HS-5 (cell line): Measurements from ENCODE around the gene BHMT2.

Source experiments
- DNase-seq: peaks from one replicate; pipeline ENCODE4 v3.0.0-alpha.2; 2012; ENCODE audit warnings: low read depth

BHMT2 gene, protein sequence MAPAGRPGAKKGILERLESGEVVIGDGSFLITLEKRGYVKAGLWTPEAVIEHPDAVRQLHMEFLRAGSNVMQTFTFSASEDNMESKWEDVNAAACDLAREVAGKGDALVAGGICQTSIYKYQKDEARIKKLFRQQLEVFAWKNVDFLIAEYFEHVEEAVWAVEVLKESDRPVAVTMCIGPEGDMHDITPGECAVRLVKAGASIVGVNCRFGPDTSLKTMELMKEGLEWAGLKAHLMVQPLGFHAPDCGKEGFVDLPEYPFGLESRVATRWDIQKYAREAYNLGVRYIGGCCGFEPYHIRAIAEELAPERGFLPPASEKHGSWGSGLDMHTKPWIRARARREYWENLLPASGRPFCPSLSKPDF

DNA sequence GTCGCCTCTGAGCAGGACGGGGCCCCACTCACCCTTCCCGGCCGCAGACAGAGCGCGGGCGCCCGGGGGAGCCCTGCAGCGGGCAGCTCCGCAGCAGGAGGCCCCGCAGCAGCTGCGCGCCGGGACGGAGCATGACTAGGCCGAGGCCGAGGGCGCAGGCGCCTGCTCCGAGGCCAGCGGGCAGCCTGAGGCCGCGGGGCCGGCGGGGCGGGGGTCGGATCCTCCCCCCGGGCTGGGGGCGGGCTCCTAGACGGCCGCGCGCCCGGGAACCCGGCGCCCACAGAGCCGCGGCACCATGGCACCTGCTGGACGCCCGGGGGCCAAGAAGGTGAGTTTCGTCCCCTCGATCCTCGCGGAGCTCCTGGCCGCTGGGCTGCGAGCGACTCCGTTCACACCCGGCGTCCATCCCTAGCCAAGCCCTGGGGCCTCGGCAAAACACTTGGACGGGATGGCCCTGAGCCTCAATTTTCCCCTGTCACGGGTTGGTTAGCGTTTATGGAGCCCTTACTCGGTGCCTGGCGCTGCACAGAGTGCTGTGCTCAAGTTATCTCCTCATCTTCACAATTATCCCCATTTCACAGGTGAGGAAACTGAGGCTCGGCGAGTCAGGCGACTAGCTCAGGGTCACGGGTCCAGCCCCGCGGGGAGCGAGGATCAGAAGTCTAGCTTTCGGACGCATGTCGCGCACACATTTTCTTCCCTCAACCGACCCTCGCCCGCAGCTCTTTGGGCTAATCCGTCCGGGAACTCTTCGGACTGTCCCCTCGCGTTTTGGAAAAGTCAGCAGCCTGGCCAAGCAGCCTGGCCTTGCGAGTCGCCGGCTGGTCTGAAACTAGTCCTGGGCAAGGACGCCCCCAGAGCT lies at the start of gene BHMT2, which contains the start of gene DMGDH:
Gene BHMT2 (plus strand): TSS at position 280 of the 862 bp plus-strand sequence. CDS start 16 bp downstream, at position 296.
Gene DMGDH (minus strand): TSS at position 187 of the 862 bp plus-strand sequence. CDS start 54 bp downstream, at position 133.
- DNase-seq, result no peak

DNA sequence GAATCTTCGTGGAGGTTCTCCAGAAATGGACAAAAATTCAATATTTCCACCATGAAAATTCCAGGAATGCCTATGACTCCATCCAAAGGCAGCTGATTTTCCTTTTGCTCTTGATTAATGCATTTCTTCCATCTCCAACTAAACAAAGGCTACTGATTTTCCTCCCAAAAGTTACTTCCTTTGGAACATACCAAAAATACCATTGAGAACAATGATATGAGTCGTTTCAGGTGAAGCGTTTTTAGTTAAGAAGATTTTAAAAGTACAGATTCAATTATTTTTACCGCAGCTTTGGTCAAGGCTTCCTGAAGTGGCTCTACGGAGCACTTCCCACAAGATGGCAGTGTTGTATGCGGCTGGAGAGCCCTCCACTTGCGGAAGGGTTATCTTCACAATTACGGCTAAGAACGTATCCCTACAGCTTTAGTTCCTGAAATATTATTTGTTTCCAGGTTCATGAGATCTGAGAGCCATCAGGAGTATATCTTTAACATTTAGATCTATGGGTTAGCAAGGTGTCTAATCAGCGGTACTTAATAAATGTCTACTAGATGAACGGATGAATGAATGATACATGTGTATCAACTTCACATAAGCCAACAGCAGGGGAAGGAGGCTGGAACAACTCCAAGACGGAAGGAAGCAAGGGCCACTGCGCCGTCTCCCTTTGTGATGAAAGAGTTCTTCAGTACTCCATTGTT lies 48.6 kb upstream of the BHMT2 start:
- peak; percentile 64 for DNase-seq

DNA sequence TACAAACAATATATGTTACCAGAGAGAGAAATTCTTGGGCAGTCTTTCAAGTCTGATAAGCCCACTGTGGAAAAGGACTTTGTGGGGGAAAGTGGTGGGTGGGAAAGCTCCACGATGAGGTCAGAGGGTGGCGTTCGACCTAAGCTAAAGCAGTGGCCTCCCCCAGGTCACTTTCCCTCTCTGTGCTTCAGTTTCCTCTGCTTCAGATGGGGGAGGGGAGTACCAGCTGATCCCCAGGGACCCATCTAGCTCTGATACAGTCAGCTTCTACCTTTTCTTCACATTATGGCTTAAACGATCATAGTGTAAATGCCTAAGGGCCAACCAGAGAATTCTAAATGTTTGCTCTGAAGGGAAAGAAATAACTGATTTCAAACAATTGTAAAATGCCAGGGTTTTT lies 47.8 kb upstream of the BHMT2 start:
- no peak for DNase-seq

DNA sequence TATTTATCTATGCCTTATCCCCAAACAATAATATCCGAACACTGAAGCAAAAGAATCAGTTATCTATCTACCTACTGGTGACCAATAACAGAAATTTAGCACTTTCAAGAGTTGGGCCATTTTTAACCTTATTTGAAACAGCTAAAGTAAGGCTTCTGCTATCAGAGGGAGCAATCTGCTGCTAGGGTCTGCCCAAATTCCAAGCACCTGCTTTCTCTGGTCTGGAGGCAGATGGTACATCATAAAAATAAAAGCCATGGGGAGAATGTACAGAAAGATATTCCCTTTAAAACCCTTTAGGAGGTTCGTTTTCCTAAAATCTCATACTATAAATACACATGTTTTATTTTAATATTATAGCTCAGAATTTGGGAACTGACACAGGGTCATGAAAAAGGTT lies 46.8 kb upstream of the BHMT2 start:
- no peak for DNase-seq

DNA sequence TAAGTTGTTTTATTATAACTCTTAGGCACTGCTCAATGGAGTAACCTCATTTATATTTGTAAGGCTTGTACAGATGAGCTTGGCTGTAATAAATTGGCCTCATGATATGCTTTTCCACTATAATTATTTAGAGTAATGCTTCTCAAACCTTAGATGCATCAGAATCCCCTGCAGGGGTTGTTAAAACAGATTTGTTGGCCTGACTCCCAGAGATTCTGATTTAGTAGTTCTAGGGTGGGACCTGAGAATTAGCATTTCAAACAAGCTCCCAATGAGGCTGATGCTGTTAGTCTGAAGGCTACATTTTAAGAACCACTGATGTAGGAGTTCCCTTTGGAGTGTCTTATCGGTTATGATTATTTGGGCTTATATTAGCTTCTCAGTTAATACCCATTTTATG lies 46.2 kb upstream of the BHMT2 start:
- no peak for DNase-seq

DNA sequence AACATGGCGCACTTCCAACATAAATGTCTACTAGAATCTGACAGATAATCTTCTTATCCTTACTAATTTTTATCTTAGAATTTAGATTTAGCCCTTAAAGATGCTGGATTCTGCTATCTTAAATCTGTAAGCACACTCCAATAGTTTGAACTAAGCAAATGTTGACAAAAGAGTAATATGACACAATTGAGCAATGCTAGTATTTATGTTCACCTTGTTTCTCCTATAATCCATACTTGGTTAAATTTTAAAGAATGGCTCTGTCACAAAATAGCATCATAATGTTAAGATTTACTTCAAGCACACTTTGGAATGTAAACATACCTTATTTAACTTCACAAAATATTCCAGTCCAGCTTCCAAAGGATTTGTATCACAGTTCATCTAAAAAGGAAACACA lies 45.6 kb upstream of the BHMT2 start:
- DNase-seq, result no peak

DNA sequence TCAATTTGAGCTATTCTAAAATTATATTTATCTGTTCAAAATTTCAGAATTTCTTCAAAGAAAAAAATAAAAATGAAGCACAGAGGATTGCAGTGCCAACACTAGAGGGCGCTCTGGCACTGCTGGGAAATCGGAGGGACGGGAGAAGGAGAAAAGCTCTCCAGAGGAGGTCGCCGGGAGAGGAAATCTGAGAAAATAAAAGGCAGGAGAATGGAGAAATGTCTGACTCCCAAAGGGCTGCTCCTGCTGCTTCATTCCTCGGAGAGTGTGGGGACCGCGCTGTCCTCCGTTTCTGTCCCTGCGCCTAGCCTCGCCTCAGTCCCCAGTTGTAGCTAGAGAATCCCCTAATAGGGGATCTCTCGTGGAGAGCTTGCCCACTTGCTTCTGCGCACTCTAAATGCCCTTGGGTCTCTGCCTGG lies 44.5 kb upstream of the BHMT2 start:
- DNase-seq, result no peak

DNA sequence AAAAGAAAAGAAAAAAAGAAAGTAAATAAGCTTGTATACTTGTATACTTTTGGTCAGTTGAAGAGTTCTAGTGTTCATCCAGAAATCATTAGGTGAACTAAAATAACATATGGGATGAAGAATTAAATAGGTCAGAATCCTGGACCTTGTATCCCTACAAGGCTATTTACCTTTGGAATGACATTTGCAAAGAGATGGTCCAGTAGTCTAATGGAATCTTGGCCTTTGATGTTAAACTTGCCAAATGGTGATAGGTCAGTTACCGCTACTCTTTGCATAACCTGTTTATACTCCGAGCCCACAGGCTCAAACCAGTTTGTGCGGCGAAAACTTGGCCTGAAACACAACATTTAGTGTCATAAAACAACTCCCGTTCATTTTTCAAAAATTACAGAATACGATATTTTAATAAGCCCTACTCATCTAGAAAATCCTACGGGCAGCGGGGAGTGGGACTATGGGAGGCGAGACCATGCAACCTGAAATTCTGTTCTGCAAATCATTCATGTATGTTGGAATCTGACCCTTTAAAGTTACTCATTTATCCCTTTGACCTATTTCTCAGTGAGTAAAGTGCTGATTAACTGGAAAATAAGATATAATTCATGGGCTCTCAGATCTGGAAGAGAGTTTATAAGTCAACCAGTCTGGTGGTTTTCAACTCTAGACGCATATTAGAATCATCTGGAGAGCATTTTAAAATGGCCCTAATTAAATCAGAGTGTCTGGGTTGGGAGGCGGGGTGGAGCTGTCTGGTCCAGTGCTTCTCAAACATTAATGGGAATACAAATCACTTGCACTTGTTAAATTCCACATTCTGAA lies 38.7 kb upstream of the BHMT2 start:
- no peak for DNase-seq

DNA sequence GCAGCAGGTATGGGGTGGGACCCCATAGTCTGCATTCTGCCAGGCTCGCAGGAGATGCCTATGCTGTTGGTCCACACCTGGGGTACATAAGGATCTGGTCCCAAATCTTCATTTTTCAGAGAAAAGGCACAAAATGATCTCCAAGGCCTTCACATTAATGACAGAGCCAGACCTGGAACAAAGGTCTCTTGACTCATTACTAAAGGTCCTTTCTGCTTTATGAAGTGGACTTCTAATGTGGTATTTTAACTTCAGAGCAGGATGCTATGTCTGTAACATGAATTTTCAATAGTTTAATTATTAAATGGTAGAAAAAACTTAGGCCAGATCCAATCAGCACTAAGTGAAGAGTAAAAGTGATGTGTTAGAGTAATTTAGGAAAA lies 38.1 kb upstream of the BHMT2 start:
- DNase-seq, result no peak

DNA sequence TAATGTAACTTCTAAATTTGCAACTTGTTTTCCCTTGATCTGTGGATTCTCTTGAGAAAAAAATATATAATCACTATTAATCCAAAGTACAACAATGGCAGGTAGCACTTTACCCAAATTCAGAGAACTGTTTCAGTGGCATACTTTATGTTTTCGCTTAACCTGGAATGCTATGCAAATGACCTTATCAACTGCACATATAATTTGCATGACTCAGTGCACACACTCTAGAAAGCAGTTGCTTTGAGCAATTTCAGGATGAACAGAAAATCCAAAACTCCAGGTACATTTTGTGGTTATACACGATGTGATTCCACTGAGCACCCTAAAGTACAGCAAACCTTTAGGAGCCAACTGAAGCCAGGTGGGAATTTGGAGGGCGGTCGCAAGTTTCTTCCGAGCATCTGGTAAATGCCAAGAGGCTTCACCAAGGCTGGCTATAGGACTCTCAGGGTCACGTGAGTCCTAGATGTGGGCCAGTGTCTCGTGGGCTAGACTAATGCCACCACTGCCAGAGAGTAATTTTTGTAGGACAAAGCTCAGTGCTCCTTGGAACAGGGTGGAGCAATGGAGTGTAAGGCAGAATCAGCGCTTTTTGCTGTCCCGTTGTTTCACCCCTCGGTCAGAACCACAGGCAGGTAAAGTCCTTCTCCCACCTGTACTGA lies 37.4 kb upstream of the BHMT2 start:
- DNase-seq, result no peak

DNA sequence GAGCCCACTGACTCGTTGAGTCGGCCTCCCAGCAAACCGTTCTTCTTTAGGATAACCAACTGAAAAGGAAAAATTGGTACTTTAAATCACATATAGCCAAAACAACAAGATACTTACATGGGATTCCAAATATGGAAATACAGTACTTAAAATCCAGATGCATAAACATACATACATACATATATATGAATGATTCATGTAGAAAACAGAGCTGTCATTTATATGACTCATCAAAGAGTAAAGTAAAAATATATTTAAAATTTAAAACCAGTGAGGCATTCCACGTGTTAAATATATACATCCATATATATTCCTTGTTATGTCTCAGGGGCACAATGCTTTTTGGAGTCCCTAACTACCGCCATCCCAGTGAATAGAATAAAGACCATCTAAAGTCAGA lies 36.8 kb upstream of the BHMT2 start:
- no peak for DNase-seq

DNA sequence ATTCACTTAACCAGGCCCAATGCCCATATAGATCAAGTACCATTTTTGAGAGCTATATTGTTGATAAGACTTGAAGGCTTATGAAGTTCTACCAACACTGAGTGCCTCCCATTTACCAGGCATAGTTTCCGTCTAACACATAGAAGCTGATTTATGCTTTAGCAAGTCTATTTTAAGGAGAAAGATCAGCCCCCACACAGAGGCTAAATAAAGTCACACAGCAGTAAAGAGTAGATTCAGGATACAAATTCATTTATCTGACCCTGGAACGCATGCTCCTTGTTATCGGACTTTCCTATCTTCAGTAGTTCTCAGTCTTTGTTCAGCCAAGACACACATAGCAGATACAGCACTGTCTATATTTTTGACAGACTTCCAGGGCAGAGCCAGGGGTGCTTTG lies 34.3 kb upstream of the BHMT2 start:
- DNase-seq, result no peak

DNA sequence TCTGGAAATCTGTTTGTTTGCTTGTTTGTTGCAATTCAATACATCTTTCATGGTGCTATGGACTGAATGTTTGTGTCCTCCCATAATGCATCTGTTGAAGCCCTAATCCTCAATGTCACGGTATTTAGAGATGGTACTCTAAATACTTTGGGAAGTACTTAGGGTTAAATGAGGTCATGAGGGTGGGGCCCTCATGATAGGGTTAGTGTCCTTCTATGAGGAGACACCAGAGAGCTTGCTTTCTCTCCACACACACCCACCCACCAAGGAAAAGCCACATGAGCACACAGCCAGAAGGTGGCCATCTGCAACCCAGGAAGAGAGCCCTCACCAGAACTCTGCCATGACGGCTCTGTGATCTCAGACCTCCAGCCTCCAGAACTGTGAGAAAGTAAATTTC lies 32.8 kb upstream of the BHMT2 start:
- DNase-seq, result no peak

DNA sequence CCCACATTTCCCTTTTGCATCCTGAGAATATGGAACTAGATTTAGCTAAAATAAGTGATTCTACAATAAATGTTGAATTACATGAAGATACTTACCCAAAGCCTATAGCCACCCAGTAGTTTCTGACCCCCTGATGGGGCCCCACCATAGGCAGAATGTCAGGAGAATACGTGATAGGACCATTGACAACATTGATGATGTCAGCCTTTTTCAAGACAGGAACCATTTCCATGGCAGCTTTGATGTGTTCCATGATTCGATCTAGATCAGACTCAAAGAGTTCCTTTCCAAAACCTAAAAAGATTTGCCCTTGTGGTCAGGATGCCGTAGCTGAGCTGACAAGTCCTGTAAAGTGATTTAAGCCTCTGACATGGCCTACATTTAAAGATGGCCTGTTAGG lies 27.4 kb upstream of the BHMT2 start:
- no peak for DNase-seq

DNA sequence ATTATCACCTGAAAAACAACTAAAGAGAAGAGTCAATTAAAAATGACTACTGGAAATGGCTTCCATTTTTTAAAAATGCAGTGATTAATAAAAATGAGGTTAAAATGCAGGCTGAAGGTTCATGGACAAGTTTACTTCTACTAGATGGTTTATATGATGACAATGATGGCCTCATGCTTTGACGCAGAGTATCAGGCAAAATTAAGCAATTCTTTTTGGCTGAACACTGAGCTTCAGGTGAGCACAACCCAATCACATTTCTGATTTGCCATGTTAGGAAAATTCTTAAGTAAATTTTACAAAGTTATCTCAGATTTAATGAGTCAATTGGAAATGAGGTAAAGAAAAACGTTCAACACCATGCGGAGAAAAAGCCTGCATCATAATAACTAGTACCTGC lies 22.4 kb upstream of the BHMT2 start:
- no peak for DNase-seq

DNA sequence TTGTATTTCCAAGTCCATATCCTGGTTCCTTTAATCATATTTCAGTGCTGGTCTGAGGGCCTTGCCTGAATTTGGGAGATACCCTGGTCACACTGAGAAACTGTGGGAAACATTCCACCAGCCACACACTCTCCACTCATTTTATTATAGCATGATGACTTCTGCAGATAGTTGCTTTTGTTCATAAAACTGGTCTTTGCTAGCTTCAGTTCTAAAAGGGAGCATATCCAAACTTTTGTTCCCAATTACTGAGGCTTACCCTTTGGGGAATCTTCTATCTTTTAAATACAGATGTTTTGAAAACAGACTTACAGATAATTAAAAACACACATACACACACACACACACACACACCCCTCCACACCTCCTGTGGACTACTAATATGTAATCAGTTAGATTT lies 21.1 kb upstream of the BHMT2 start:
- no peak for DNase-seq

DNA sequence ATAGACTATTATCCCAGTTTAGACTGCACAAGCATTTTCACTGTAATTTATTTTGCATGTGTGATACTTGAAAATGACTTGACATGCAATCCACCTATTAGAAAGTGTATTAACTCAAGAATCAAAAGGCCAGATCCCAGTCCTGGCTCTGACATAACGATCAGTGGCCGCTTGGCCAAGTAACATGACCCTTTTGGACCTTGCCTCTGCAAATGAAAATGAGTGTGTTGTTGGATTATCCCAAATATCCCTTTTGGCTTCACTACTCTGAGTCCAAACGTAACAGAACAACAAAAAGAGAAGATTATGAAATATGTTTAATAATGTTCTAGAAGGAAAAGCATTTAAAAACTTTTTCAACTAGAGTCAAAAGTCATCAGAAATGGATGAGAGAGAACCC lies 19.1 kb upstream of the BHMT2 start:
- no peak for DNase-seq

DNA sequence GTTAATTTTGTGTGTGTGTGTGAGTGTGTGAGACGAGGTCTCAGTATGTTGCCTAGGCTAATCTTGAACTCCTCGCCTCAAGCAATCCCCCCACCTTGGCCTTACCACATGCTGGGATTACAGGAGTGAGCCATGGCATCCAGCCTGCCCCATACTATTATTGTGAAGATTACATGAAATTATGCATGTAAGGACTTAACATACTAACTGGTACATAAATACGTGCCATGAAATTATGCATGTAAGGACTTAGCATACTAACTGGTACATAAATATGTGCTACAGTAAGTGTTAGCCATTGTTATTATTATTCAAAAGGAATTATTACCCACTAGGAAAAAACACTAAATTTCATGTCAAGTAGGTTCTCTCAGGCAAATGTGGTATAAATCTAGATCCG lies 16.2 kb upstream of the BHMT2 start:
- DNase-seq, result no peak

DNA sequence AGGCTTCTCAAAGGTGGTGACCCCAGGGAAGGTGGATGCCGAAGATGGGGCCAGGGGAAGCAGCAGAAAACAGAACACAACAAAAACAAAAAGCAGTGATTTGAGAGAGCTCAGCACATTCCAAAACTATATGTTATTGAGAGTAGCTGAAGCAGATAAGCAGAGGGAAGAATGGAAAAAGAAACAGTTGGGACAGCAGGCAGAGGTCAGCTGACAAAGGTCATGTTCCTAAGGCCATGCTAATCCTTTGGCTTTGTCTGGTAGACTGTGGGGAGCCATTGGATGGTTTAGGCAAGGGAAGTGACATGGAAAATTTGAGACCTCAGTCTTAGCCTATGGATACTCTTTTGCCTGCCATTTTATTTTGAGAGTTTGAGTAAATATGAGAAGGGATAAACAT lies 14.6 kb upstream of the BHMT2 start:
- no peak for DNase-seq

DNA sequence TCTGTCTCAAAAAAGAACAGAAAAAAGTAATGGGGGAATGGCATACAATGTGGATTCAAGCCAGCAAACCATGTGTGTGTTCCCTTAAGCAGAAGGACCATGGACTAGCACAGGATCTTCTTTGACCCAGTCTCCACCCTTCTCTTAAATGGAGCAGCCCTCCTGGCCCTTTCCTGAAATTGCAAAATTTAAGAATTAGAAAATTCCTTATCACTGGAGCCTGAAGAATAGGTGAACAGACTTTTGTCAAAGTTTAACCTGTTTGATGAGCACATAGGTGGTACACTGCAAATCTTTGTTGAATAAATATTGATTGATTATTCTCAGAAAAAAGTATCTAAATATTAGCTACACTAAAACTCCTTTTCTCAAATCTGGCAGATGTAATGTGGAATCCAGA lies 12.7 kb upstream of the BHMT2 start:
- DNase-seq, result no peak

DNA sequence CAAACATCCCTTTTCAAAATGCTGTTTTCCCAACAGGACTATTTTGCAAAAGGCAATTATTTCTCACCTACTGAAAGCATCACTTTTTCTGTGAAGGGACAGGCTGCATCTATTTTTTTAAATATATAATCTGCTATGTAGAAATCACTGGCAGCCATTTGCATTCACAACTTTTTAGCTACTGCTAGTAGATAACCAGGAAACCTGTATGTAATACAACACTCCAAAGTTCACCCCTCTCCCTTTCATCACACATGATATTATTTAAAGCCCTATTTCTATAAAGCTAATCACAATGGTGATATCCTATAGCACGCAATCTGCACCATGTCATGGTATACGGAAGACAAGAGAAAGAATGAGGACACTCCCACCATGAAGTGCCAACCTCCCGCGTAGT lies 9.9 kb upstream of the BHMT2 start:
- DNase-seq, result no peak
